HG03066 (cell line): ENCODE data around the gene FASTKD1.
A peak's percentile ranks its signal among the peaks of the same experiment; 100 is the strongest.
"Not testable (repeated sequence)": the region's sequence is repeated elsewhere in the genome, so short reads cannot be mapped to it uniquely, and the experiment has no call there.

Experiments
- ATAC-seq: cut with Tn5 transposase; IDR thresholded peaks from one replicate; pipeline ENCODE4 v1.9.1; 2021; ENCODE audit warnings: low read depth; ENCODE audit not compliant: unreplicated experiment

FASTKD1 gene

GRCh38 chr2:169573160-169573973 lies at the start of gene FASTKD1:
Gene FASTKD1 (minus strand): TSS chr2:169573865. CDS start chr2:169572029, 1,836 bp downstream.
- peak; percentile 97 for ATAC-seq

GRCh38 chr2:169623235-169623634 lies 49.6 kb upstream of the FASTKD1 start:
- no peak for ATAC-seq

GRCh38 chr2:169620509-169620908 lies 46.8 kb upstream of the FASTKD1 start:
- ATAC-seq = no peak

GRCh38 chr2:169619946-169620345 lies 46.3 kb upstream of the FASTKD1 start:
- ATAC-seq = no peak

GRCh38 chr2:169615982-169616381 lies 42.3 kb upstream of the FASTKD1 start:
- ATAC-seq = not testable (repeated sequence)

- no peak for ATAC-seq
These were observed 40.2 kb upstream of the FASTKD1 start for GRCh38 chr2:169613876-169614275.

GRCh38 chr2:169609264-169609663 lies 35.6 kb upstream of the FASTKD1 start:
- ATAC-seq = no peak

GRCh38 chr2:169599568-169599967 lies 25.9 kb upstream of the FASTKD1 start:
- ATAC-seq = no peak

GRCh38 chr2:169598982-169599381 lies 25.3 kb upstream of the FASTKD1 start:
- no peak for ATAC-seq

GRCh38 chr2:169596546-169596945 lies 22.9 kb upstream of the FASTKD1 start:
- not testable (repeated sequence) for ATAC-seq

GRCh38 chr2:169590804-169591203 lies 17.1 kb upstream of the FASTKD1 start:
- ATAC-seq = no peak

GRCh38 chr2:169585673-169586072 lies 12.0 kb upstream of the FASTKD1 start:
- ATAC-seq = no peak

GRCh38 chr2:169584005-169584877 lies 10.6 kb upstream of the FASTKD1 start, which contains the start of gene PPIG:
Gene PPIG (plus strand): TSS chr2:169584351. CDS start chr2:169604042, 19,691 bp downstream.
- peak; percentile 94 for ATAC-seq

- no peak for ATAC-seq
These were observed 9.9 kb upstream of the FASTKD1 start for GRCh38 chr2:169583518-169583917.

GRCh38 chr2:169582552-169583266 lies 9.0 kb upstream of the FASTKD1 start:
- not testable (repeated sequence) for ATAC-seq

GRCh38 chr2:169579044-169579443 lies 5.4 kb upstream of the FASTKD1 start:
- no peak for ATAC-seq

GRCh38 chr2:169575264-169575663 lies 1.6 kb upstream of the FASTKD1 start:
- ATAC-seq = not testable (repeated sequence)

- not testable (repeated sequence) for ATAC-seq
These were observed 874 bp upstream of the FASTKD1 start for GRCh38 chr2:169574539-169574938.

GRCh38 chr2:169573974-169574299 lies 272 bp upstream of the FASTKD1 start:
- no peak for ATAC-seq

- no peak for ATAC-seq
These were observed 875 bp downstream of the FASTKD1 start for GRCh38 chr2:169572821-169573159.

GRCh38 chr2:169572189-169572588 lies 1.5 kb downstream of the FASTKD1 start:
- ATAC-seq = no peak
